GM20431 (cell line): ENCODE measurements around the gene NPW.

Experiments used
- in situ Hi-C: fragments of 300-500 bp; cut with MseI, MboI; formaldehyde crosslinking; loops from one replicate; pipeline ENCODE4 v1.15.0; 2020; ENCODE audit warnings: low sequenced_read_pairs; ENCODE audit not compliant: unreplicated experiment

The NPW gene

GRCh38 chr16:2043667-2044451 lies 24.3 kb downstream of the NPW start:
- in situ Hi-C loops = no loop called here

DNA sequence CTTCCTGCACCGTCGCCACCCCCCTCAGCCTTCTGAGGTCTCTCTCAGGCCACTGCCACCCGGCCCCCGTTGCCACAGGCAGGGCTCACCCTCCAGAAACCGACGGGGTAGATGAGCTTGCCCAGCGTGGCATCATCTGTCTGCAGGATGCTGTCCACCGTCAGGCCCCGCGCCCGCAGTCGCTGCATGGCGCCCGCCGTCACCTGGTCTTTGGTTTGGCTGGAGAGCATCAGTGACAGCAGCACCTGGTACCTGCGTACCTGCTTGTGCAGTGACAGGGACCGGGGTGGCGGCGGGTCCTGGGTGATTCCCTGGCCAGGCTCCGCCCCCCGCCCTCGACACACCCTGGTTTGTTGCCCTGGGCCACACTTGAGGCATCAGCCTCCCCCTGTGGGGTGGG lies 25.0 kb downstream of the NPW start:
- in situ Hi-C loops = no loop called here

DNA sequence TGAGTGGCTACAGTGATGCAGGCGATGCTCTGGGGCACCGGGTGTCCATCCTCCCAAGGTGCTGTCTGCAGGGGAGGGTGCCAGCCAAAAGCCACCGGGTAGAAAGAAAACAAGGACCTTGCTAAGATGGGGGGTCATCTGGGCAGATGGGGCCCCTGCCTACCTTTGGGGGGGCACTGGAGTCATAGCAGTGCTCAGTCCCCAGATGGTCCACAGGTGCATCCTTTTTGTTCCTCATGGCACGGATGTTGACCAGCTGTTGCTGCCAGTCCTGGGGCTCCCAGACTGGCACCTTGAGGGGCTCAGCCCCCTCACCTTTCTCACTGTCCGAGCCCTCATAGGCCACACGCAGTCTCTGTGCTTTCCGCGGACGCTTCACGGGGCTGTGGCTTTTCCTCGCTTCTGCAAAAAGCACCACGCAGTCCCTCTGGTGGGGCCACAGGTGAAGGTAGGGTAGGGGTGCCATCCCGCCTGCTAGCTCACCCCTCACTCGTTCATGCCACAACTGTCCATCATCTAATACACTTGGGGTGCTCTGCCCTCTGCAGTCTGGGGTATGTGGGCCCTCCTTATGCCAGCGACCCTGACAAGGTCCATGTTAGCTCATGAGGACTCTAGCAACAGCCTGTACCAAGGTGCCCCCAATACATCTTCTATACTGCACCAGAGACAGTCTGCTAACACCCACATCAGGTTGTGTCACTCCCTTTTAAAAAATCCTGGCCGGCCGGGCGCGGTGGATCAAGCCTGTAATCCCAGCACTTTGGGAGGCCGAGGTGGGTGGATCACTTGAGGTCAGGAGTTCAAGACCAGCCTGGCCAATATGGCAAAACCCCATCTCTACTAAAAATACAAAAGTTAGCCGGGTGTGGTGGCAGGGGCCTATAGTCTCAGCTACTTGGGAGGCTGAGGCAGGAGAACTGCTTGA lies 26.6 kb downstream of the NPW start:
- in situ Hi-C loops = no loop called here

DNA sequence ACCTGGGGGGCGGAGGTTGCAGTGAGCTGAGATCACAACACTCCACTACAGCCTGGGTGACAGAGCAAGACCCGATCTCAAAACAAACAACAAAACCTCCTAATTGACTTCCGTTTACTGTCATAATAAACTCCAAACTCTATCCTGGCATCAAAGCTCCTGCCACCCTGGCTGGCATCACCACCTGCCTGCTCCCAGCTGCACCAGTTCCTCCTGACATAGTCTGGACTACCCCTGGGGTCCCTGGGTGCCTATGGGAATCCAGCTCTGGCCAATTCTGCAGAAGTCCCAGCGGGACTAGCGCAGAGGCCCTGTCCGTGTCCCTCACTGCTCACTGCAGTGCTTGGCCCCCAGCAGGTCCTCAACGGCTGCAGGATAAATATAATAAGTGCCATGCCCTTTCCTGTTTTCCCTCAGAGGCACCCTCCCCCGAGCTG lies 27.3 kb downstream of the NPW start:
- in situ Hi-C loops = no loop called here

DNA sequence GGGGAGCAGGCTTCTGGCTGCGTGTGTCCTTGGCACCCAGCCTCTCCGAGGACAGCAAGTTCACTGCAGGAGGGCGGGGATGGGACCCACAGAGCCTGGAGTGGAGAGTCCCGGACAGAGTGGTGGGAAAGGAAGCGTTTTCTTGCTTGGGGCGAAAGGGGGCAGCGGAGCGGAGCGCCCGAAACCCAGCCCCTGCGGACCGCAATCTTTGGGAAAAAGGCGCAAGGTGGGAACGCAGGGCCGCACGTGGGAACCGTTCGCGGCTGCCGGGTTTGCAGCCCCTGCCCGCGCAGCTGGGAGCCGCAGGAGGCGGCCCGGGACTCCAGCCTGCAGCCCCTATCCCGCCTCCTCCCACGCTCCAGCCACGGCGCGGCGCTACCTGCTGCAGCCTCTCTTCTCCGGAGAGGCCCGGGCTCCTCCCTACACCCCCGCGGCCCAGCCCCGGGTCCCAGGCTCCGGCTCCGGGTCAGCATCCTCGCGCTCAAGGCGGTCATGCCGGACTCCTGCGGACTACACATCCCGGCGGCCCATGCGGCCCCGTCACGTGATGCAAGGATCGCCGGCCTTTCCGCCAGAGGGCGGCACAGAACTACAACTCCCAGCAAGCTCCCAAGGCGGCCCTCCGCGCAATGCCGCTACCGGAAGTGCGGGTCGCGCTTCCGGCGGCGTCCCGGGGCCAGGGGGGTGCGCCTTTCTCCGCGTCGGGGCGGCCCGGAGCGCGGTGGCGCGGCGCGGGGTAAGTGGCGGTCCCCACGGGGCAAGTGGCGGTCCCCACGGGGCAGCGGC lies 27.9 kb downstream of the NPW start, which contains the start of the genes NTHL1 and TSC2:
Gene NTHL1 (minus strand): TSS at position 505 of the 786 bp plus-strand sequence. CDS start 11 bp downstream, at position 494.
Gene TSC2 (plus strand): TSS at position 656 of the 786 bp plus-strand sequence. CDS start 631 bp downstream, outside the sequence.
- in situ Hi-C loops = no loop called here

- in situ Hi-C loops = no loop called here
Observed at GRCh38 chr16:2048116-2048543, 28.5 kb downstream of the NPW start.

GRCh38 chr16:2053211-2053610 lies 33.6 kb downstream of the NPW start:
- in situ Hi-C loops = no loop called here

GRCh38 chr16:2053897-2054296 lies 34.3 kb downstream of the NPW start:
- in situ Hi-C loops = no loop called here

DNA sequence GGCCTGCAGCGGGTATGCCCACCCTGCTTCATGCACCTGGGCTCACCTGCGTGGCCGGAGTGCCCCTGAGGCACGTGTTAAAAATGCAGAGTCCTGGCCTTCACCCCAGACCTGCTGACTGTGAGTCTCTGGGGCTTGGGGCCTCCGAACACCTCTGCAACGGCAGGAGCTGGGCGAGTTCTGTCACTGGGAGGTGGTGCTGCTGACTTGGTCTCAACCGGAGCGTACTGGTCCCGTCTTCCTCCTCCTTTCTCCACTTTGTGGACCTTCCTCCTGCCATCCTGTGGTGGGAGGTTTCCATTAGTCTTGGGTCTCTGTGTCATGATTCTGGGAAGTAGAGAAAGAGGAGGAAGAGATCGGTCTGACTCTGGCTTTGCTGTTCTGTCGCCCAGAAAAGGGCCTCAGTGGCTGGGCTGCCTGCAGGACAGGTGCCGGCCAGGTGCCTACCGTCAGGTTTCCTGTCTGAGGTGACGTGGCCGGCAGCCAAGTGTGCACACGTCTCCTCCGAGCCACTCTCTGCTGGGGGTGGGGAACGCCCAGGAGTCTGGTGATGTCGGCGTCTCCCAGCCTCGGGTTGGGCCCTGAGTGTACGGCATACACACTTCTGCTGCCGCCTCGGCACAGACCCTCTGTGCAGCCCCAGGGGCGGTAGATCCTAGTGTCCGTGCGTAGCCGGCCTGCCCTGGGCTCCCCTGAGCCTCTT lies 35.1 kb downstream of the NPW start:
- in situ Hi-C loops = no loop called here

DNA sequence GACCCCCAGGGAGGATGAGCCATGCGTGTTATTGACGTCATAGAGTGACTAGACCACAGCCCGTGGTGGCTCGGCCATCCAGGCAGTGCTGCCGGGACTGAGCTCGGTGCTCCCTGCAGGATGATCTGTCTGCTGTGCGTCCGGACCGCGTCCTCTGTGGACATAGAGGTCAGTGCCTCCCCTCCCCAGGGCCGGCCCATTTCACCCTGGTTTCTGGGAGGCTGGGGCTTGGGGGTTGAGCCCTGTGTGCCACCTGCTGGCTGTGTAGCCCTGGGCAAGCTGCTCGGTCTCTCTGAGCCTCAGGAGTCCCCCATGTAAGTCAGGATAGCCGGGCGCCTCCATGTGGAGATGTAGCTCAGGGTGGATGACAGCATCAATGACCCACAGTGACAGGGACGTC lies 36.5 kb downstream of the NPW start:
- in situ Hi-C loops = no loop called here

DNA sequence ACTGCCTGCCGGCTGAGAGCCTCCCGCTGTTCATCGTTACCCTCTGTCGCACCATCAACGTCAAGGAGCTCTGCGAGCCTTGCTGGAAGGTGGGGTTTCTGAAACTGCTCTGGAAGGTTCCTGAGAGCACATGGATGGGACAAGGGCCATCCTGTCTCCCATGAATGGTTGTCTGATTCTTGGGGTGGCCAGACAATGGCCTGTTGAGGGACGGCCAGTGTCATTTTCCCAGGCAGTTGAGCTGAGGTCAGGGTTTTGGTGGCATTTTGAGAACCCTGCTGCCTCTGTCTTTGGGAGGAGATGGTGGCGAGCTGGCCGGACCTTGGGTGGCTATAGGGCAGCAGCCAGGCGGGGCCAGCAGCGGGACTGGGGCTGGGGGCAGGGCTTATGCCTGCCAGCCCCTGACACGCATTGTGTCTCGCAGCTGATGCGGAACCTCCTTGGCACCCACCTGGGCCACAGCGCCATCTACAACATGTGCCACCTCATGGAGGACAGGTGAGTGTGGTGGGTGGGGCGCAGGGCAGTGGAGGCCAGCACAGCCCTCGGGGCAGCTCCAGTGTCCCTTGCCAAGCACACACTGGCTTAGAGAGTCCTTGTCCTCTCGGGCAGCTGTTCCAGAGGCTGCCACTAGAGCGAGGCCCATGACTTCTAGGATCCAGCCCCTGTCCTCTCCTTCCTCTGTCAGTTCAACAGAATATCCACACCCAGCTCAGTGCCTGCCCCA lies 37.3 kb downstream of the NPW start:
- in situ Hi-C loops = no loop called here

DNA sequence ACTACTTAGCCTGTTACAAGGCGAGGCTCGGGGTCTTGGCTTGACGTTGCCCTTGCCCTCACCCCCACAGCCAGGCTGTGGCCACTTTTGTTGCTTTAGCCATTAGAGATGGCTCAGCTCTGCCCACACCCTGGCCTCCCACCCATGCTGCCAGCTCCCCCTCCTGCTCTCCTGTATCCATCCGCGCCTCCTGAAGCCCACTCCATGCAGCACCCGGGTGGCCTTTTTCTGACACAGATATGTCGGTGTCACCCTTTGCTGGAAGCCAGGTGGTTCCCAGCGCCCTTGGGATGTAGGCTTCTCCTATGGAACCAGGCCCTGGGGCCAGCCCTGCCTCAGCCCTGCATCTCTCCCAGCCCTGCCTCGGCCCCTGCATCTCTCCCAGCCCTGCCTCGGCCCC lies 37.9 kb downstream of the NPW start:
- in situ Hi-C loops = no loop called here

DNA sequence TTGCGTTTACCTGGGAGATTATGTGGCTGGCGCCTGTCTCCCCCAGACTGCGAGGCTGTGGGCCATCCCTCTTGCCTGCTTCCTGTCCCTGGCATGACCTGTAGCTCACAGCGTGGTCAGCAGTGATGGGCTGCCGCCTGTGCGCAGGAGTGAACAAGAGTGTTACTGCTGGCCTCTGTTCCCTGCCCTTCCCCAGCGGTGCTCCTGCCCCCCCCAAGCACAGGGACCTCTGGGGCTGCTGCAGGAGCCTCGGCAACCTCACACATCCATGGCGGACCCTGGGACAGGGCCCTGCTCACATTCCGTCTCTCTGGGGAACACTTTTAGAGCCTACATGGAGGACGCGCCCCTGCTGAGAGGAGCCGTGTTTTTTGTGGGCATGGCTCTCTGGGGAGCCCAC lies 38.8 kb downstream of the NPW start:
- in situ Hi-C loops = no loop called here

DNA sequence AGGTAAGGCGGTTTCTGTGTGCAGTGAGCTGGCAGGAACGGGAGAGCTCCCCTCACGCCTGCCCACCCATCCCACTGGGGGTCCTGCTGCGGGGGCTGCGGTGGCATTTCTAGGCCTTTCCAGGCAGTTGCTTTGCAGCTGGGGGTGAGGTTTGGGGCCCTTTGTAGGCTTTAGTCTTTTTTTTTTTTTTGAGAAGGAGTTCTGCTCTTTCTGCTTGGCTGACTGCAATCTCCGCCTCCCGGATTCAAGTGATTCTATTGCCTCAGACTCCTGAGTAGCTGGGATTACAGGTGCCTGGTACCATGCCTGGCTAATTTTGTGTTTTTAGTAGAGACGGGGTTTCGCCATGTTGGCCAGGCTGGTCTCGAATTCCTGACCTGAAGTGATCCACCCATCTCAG lies 39.3 kb downstream of the NPW start:
- in situ Hi-C loops = no loop called here

DNA sequence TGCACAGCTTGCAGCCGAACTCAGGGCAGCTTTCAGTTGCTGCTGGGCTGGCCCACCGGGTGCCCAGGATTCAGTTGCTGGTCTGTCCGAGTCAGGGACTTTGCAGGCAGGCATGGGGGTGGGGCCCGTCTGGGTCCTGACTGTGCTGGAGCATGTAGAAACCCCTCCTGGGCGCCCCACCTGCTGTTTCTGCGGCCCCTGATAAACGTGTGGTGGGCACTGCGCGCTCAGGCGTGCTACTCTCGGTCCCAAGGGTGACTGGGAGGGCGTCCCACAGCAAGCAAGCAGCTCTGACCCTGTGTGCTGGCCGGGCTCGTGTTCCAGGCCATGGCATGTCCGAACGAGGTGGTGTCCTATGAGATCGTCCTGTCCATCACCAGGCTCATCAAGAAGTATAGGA lies 40.8 kb downstream of the NPW start:
- in situ Hi-C loops = no loop called here

DNA sequence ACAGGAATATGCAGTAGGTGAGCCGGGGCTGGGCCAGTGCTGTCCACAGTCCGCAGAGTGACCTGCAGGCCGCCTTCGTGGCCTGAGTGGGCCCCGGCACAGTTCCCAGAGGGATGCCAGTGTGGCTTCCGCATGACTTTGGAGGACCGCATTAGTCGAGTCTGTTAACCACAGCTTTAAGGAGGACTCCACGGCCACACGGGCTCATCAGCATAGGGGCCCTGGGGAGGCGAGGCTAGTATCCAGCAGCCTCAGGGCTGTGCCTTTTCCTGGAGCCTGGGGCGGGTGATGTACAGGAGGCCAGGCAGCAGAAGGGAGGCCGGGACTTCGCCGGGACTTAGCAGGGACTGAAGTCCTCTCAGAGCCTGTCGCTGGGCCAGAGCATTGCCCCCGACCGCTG lies 41.4 kb downstream of the NPW start:
- in situ Hi-C loops = no loop called here

DNA sequence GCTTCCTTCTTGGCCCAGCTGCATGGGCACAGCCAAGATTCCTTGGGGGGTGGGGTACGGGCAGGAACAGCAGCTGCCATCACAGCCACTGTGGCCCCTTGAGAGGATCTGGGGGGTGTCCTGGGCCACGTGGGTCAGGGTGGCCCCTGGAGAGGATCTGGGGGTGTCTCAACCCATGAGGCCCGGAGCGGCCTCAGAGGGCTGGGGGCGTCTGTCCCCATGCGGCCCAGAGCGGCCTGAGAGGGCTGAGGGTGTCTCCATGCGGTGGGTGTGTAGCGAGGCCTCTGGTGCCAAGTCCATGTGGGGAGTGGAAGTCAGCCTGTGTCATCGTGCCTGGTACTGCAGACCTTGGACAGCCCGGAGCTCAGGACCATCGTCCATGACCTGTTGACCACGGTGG lies 41.9 kb downstream of the NPW start:
- in situ Hi-C loops = no loop called here

- in situ Hi-C loops = no loop called here
Observed at GRCh38 chr16:2062801-2063200, 43.2 kb downstream of the NPW start.

GRCh38 chr16:2063861-2064260 lies 44.3 kb downstream of the NPW start:
- in situ Hi-C loops = no loop called here
